ENCODE results near the gene CDC40. TPM values are rescaled to one million over a fixed set of nuclear protein-coding genes. Genes with fewer than 3 reads are reported as not detected.

Gene CDC40
- polyA plus RNA-seq, 1 experiment, result 26.4 TPM

GRCh38 chr6:110188791-110189190, 8.6 kb downstream of the CDC40 start:
- no peak overlapping the region for H3K27ac ChIP-seq (ENCODE audit: low read depth, low read length)
- DNase-seq (ENCODE audit: low read depth, low spot score), result no peak
- no peaks in the 10 kb centered on the region for H3K9me3 ChIP-seq (ENCODE audit: control insufficient read depth, insufficient read depth, low read length)
- ChIA-PET CTCF (interaction anchor here (0.8 to 1.2 kb wide), 3 partner anchors 9 to 202 kb away, joined by 3 to 4 read pairs (median 3); partner anchors contain the start of gene CDC40), POLR2A (no interaction called here)
- TF ChIP-seq, protein P1, sequence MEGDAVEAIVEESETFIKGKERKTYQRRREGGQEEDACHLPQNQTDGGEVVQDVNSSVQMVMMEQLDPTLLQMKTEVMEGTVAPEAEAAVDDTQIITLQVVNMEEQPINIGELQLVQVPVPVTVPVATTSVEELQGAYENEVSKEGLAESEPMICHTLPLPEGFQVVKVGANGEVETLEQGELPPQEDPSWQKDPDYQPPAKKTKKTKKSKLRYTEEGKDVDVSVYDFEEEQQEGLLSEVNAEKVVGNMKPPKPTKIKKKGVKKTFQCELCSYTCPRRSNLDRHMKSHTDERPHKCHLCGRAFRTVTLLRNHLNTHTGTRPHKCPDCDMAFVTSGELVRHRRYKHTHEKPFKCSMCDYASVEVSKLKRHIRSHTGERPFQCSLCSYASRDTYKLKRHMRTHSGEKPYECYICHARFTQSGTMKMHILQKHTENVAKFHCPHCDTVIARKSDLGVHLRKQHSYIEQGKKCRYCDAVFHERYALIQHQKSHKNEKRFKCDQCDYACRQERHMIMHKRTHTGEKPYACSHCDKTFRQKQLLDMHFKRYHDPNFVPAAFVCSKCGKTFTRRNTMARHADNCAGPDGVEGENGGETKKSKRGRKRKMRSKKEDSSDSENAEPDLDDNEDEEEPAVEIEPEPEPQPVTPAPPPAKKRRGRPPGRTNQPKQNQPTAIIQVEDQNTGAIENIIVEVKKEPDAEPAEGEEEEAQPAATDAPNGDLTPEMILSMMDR (IDR thresholded peaks at IDR 0.05; ENCODE audit: low read depth, low read length), result no peak
- H3K27me3 ChIP-seq (ENCODE audit: control insufficient read depth, insufficient read depth, low read length), result no peaks in the 10 kb centered on the region
- no peak overlapping the region for H3K4me3 ChIP-seq (ENCODE audit: low read depth, low read length)

- H3K4me3 ChIP-seq (ENCODE audit: low read depth, low read length), result no peak overlapping the region
- TF ChIP-seq, protein P1 (IDR thresholded peaks at IDR 0.05; ENCODE audit: low read depth, low read length), result no peak
- H3K27ac ChIP-seq (ENCODE audit: low read depth, low read length), result no peak overlapping the region
- H3K9me3 ChIP-seq (ENCODE audit: control insufficient read depth, insufficient read depth, low read length), result no peaks in the 10 kb centered on the region
- POLR2A ChIA-PET, result no interaction called here
- CTCF ChIA-PET, result no interaction called here
- no peaks in the 10 kb centered on the region for H3K27me3 ChIP-seq (ENCODE audit: control insufficient read depth, insufficient read depth, low read length)
- no peak for DNase-seq (ENCODE audit: low read depth, low spot score)
Observed at GRCh38 chr6:110190726-110191125, 10.5 kb downstream of the CDC40 start.

GRCh38 chr6:110191477-110191876, 11.2 kb downstream of the CDC40 start:
- no peak for DNase-seq (ENCODE audit: low read depth, low spot score)
- TF ChIP-seq, protein P1 (IDR thresholded peaks at IDR 0.05; ENCODE audit: low read depth, low read length), result no peak
- Histone ChIP-seq H3K9me3 (ENCODE audit: control insufficient read depth, insufficient read depth, low read length) (no peaks in the 10 kb centered on the region), H3K27me3 (ENCODE audit: control insufficient read depth, insufficient read depth, low read length) (no peaks in the 10 kb centered on the region), H3K4me3 (ENCODE audit: low read depth, low read length) (no peak overlapping the region), H3K27ac (ENCODE audit: low read depth, low read length) (no peak overlapping the region)
- ChIA-PET POLR2A (no interaction called here), CTCF (no interaction called here)

- ChIA-PET CTCF (interaction anchor here (0.6 kb wide), 1 partner anchor 752 kb away, joined by 3 read pairs; no protein-coding TSS in a partner anchor), POLR2A (no interaction called here)
- Histone ChIP-seq H3K27ac (ENCODE audit: low read depth, low read length) (no peak overlapping the region), H3K4me3 (ENCODE audit: low read depth, low read length) (no peak overlapping the region), H3K27me3 (ENCODE audit: control insufficient read depth, insufficient read depth, low read length) (no peaks in the 10 kb centered on the region), H3K9me3 (ENCODE audit: control insufficient read depth, insufficient read depth, low read length) (no peaks in the 10 kb centered on the region)
- TF ChIP-seq, protein P1 (IDR thresholded peaks at IDR 0.05; ENCODE audit: low read depth, low read length), result no peak
- no peak for DNase-seq (ENCODE audit: low read depth, low spot score)
Observed at GRCh38 chr6:110195639-110196038, 15.4 kb downstream of the CDC40 start.

- CTCF ChIA-PET, result no interaction called here
- H3K4me3 ChIP-seq (ENCODE audit: low read depth, low read length), result no peak overlapping the region
- H3K27me3 ChIP-seq (ENCODE audit: control insufficient read depth, insufficient read depth, low read length), result no peaks in the 10 kb centered on the region
- no peaks in the 10 kb centered on the region for H3K9me3 ChIP-seq (ENCODE audit: control insufficient read depth, insufficient read depth, low read length)
- POLR2A ChIA-PET, result no interaction called here
- TF ChIP-seq, protein P1 (IDR thresholded peaks at IDR 0.05; ENCODE audit: low read depth, low read length), result no peak
- no peak overlapping the region for H3K27ac ChIP-seq (ENCODE audit: low read depth, low read length)
- DNase-seq (ENCODE audit: low read depth, low spot score), result no peak
Observed at GRCh38 chr6:110196874-110197273, 16.6 kb downstream of the CDC40 start.
